Ascending aorta (tissue), 2 donors: Measurements from ENCODE around the gene KYAT1. TPM values are rescaled to one million over a fixed set of nuclear protein-coding genes. Genes with fewer than 3 reads are reported as not detected.
A peak's percentile ranks its signal among the peaks of the same experiment; 100 is the strongest.
"Not testable (repeated sequence)": the region's sequence is repeated elsewhere in the genome, so short reads cannot be mapped to it uniquely, and the experiment has no call there.

Source experiments
- DNase-seq, 2 donors: peaks; one replicate each; pipeline ENCODE4 v3.0.0-alpha.2; 2019; ENCODE audit warnings: low spot score in 2 of 2
- H3K27ac ChIP-seq, 2 donors: fragments of 200-600 bp; sonication (generic); one replicate each; pipeline ENCODE4 v1.5.1; 2016 to 2017; ENCODE audit warnings: mild to moderate bottlenecking in 1 of 2
- H3K27me3 ChIP-seq: fragments of 200-600 bp; sonication (generic); one replicate; pipeline ENCODE4 v1.5.1; 2017
- H3K36me3 ChIP-seq, 2 donors: fragments of 200-600 bp; sonication (generic); one replicate each; pipeline ENCODE4 v1.5.1; 2016
- H3K4me1 ChIP-seq, 2 donors: fragments of 200-600 bp; sonication (generic); one replicate each; pipeline ENCODE4 v1.5.1; 2016 to 2017; ENCODE audit warnings: mild to moderate bottlenecking in 1 of 2
- H3K4me3 ChIP-seq, 2 donors: fragments of 200-600 bp; sonication (generic); one replicate each; pipeline ENCODE4 v1.5.1; 2016 to 2017; ENCODE audit warnings: mild to moderate bottlenecking in 1 of 2
- H3K9me3 ChIP-seq, 2 donors: fragments of 200-600 bp; sonication (generic); one replicate each; pipeline ENCODE4 v1.5.1; 2016
- intact Hi-C: fragments of 100-400 bp; cut with DNase I; formaldehyde crosslinking; loops from one replicate; pipeline ENCODE4 v1.15.1; 2023
- total RNA-seq: library from RNA; depleted of rRNA; stranded (reverse); fragments of >200 nt; gene quantifications from one replicate; pipeline ENCODE4 v1.1.0, GENCODE V29; 2016
- TF ChIP-seq, protein P1 (sequence below), 3 experiments: fragments of 200-600 bp in 2 of 3; fragments of 450-650 bp in 1 of 3; sonication (generic) in 2 of 3; IDR thresholded peaks; one replicate each; pipeline ENCODE4 v1.5.1; 2016 to 2019; ENCODE audit warnings: antibody characterized with exemption in 3 of 3, mild to moderate bottlenecking in 1 of 3, moderate library complexity in 1 of 3

Gene KYAT1
- total RNA-seq, 1 donor from 2014 or later: 4.9 TPM

DNA sequence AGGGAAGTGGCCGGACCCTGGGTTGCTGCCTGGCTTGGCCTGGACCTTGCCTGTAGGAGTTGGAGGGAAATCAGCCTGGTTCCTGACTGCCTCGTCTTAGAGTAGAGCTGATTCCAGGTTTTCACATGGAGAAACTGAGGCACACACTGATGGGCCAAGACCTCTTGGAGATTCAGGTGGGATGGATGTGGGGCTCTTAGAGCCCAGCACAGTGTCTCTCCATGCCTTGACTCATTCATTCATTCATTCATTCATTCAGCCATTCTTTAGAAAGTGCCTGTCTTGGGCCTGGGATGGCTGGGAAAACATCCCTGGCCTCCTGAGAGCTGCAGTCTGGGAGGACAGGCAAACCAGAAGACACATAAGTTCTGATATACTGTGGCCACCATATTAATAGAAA, 2.4 kb upstream of the KYAT1 start:
- TF ChIP-seq, protein P1, sequence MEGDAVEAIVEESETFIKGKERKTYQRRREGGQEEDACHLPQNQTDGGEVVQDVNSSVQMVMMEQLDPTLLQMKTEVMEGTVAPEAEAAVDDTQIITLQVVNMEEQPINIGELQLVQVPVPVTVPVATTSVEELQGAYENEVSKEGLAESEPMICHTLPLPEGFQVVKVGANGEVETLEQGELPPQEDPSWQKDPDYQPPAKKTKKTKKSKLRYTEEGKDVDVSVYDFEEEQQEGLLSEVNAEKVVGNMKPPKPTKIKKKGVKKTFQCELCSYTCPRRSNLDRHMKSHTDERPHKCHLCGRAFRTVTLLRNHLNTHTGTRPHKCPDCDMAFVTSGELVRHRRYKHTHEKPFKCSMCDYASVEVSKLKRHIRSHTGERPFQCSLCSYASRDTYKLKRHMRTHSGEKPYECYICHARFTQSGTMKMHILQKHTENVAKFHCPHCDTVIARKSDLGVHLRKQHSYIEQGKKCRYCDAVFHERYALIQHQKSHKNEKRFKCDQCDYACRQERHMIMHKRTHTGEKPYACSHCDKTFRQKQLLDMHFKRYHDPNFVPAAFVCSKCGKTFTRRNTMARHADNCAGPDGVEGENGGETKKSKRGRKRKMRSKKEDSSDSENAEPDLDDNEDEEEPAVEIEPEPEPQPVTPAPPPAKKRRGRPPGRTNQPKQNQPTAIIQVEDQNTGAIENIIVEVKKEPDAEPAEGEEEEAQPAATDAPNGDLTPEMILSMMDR (IDR thresholded peaks at IDR 0.05): no peak
- Histone ChIP-seq H3K9me3 (no peaks in the 10 kb centered on the region), H3K27me3 (no peaks in the 10 kb centered on the region), H3K4me3 (peak overlapping the region; percentile 89 to 90), H3K27ac (peak overlapping the region; percentile 96 to 98), H3K4me1 (peaks cover 27 to 55% of the 10 kb centered on the region in 2 donors), H3K36me3 (peaks cover 24 to 41% of the 10 kb centered on the region in 2 donors)
- intact Hi-C loops: no loop called here
- no peak for DNase-seq

DNA sequence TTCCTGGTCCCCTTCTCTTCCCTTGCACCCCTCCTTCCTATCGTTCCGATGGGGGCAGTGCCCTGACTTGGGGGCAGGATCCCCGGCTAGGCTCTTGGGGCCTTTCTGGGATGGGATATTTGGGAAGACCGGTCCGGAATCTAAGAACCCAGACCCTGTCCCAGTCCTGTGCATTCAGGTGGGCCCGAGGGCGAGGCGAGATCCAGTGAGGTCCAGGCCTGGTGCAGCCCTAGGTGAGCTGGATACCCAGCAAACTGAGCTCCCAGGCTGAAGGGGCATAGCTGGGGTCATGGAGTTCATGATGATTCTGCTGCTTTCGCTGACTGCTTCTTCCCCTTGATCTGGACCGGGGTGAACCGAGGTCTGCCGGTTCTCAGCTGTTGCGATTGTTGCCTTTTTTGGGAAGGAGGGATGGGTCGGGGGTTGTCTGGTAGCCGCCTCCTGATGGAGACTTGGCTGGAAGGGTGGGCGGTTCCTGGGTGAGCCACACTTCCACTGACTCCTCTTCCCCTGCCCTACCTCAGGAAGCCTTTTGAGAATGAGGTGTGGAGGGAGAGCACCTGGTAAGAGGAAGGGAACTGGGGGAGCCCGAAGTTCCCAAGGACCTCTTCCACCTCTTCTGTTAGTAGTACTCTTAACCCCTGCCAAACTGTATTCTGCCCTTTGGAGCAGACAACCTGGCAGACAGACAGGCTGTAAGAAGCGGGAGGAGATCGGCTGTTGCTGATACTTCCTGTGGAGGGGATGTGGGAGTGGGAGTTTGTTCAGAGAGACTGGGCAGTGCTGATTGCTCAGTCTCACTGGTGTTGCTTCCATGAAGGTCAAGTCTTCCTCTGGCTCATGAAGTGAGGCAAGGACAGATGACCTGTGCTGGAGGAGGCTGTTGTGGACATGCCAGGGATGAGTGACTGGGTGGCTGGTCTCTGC, 1.2 kb upstream of the KYAT1 start:
- peak overlapping the region; percentile 96 to 98 for H3K27ac ChIP-seq
- TF ChIP-seq, protein P1 (IDR thresholded peaks at IDR 0.05): no peak

DNA sequence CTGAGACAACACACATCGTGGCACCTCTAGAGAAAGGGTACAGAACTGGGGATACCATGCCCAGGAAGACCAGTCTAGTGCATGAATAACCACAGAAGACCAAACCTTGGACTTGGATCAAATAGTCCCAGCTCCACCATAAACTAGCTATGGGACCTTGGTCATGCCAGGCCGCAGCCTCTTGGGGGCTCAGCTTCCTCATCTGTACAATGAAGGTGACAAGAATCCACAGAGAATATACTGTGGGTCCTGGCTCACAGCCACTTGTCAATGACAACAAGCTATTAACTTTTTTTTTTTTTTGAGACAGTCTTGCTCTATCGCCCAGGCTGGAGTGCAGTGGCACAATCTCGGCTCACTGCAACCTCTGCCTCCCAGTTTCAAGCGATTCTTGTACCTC, 3.9 kb downstream of the KYAT1 start:
- Histone ChIP-seq H3K4me1 (peaks cover 4 to 23% of the 10 kb centered on the region in 2 donors), H3K27ac (peak overlapping the region; percentile 67 to 69)
- TF ChIP-seq, protein P1 (IDR thresholded peaks at IDR 0.05): no peak

More for the DNA sequence above, 1.2 kb upstream of the KYAT1 start:
- intact Hi-C loops: loop anchor here (1.0 to 2.0 kb wide), 2 partner anchors 37 to 54 kb away; partner anchors contain the start of genes PHYHD1 and SPOUT1
- DNase-seq: peak in 1 of 2 donors; percentile 79
- Histone ChIP-seq H3K36me3 (peaks cover 18 to 28% of the 10 kb centered on the region in 2 donors), H3K4me1 (peaks cover 27 to 49% of the 10 kb centered on the region in 2 donors), H3K9me3 (no peaks in the 10 kb centered on the region), H3K27me3 (no peaks in the 10 kb centered on the region), H3K4me3 (peak overlapping the region; percentile 89 to 90)

DNA sequence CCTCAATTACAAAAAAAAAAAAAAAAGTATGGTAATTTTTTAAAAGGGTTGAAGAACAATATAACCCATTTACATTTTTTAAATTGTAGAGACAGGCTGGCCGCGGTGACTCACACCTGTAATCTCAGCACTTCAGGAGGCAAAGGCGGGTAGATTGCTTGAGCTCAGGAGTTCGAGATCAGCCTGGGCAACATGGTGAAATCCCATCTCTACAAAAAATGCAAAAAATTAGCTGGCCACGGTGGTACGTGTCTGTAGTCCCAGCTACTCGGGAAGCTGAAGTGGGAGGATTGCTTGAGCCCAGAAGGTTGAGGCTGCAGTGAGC, 10.8 kb downstream of the KYAT1 start:
- H3K27ac ChIP-seq, H3K9me3 ChIP-seq, H3K4me1 ChIP-seq, H3K4me3 ChIP-seq, intact Hi-C loops, H3K27me3 ChIP-seq, DNase-seq: not testable (repeated sequence)
- H3K36me3 ChIP-seq: peaks cover 6 to 12% of the 10 kb centered on the region in 2 donors

More for the DNA sequence above, 3.9 kb downstream of the KYAT1 start:
- Histone ChIP-seq H3K36me3 (no peaks in the 10 kb centered on the region), H3K27me3 (no peaks in the 10 kb centered on the region), H3K9me3 (no peaks in the 10 kb centered on the region), H3K4me3 (no peak overlapping the region)
- intact Hi-C loops: no loop called here
- no peak for DNase-seq

DNA sequence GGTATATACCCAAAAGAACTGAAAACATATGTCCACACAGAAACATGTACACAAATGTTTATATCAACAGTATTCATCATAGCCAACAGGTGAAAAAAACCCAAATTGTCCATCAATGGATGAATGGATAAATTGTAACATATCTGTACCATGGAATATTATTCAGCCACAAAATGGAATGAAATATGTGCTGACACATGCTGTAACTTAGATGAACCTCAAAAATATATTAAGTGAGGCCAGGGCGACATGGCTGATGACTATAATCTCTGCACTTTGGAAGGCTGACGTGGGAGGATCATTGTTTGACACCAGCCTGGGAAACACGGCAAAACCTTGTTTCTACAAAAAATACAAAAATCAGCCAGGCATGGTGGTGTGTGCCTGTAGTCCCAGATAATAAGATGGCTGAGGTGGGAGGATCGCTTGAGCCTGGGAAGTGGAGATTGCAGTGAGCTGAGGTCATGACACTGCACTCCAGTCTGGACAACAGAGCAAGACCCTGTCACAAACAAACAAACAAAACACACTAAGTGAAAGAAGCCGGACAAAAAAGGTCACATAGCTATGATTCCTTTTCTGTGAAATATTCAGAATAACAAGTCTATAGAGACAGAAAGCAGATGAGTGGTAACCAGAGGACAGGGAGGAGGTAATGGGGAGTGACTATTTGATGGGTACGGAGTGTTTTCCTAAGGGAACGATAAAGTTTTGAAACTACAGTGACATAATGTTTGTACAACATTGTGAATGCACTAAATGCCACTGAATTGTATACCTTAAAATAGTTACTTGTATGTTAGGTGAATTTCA, 11.4 kb downstream of the KYAT1 start:
- H3K4me1 ChIP-seq: no peaks in the 10 kb centered on the region
- no peak for DNase-seq
- H3K27ac ChIP-seq: no peak overlapping the region
- intact Hi-C loops: no loop called here
- TF ChIP-seq, protein P1 (IDR thresholded peaks at IDR 0.05): no peak
- H3K36me3 ChIP-seq: peaks cover 6 to 12% of the 10 kb centered on the region in 2 donors
- no peaks in the 10 kb centered on the region for H3K27me3 ChIP-seq
- no peak overlapping the region for H3K4me3 ChIP-seq
- no peaks in the 10 kb centered on the region for H3K9me3 ChIP-seq
